ENCODE results near the gene CMC2.

CMC2 gene

GRCh38 chr16:80932708-80933095, 74.0 kb downstream of the CMC2 start:
- no peak for DNase-seq (ENCODE audit: low read depth, low spot score)

GRCh38 chr16:80931801-80932707, 74.6 kb downstream of the CMC2 start:
- DNase-seq (ENCODE audit: low read depth, low spot score) = peak; percentile 67

GRCh38 chr16:80924372-80924978, 82.2 kb downstream of the CMC2 start:
- peak; percentile 91 for DNase-seq (ENCODE audit: low read depth, low spot score)

GRCh38 chr16:80923356-80923755, 83.3 kb downstream of the CMC2 start:
- no peak for DNase-seq (ENCODE audit: low read depth, low spot score)
